ENCODE data around the gene IDUA. TPM values are rescaled to one million over a fixed set of nuclear protein-coding genes. Genes with fewer than 3 reads are reported as not detected.
"Not testable (repeated sequence)": the region's sequence is repeated elsewhere in the genome, so short reads cannot be mapped to it uniquely, and the experiment has no call there.

IDUA gene
- total RNA-seq, 4 donors from 2014 or later: 15.5 to 32.2 (median 16.9) TPM

- DNase-seq (ENCODE audit: low spot score) (no peak), ATAC-seq (ENCODE audit: low FRiP score) (no peak)
- no peak for TF ChIP-seq CTCF (IDR thresholded peaks at IDR 0.05)
Measured at GRCh38 chr4:1048773-1049590, 62.1 kb downstream of the IDUA start.

GRCh38 chr4:1049591-1049905, 62.7 kb downstream of the IDUA start:
- no peak for ATAC-seq (ENCODE audit: low FRiP score)
- TF ChIP-seq CTCF (IDR thresholded peaks at IDR 0.05): no peak
- no peak for DNase-seq (ENCODE audit: low spot score)

- TF ChIP-seq CTCF (IDR thresholded peaks at IDR 0.05): no peak
- DNase-seq (ENCODE audit: low spot score) (no peak), ATAC-seq (ENCODE audit: low FRiP score) (no peak)
Measured at GRCh38 chr4:1050486-1051213, 63.8 kb downstream of the IDUA start.

- ATAC-seq (ENCODE audit: low FRiP score) (no peak), DNase-seq (ENCODE audit: low spot score) (no peak)
- no peak for TF ChIP-seq CTCF (IDR thresholded peaks at IDR 0.05)
Measured at GRCh38 chr4:1051472-1051871, 64.6 kb downstream of the IDUA start.

- TF ChIP-seq CTCF (IDR thresholded peaks at IDR 0.05): no peak
- ATAC-seq (ENCODE audit: low FRiP score) (peak; percentile 23), DNase-seq (ENCODE audit: low spot score) (no peak)
Measured at GRCh38 chr4:1052231-1052671, 65.4 kb downstream of the IDUA start.

- ATAC-seq (ENCODE audit: low FRiP score) (no peak), DNase-seq (ENCODE audit: low spot score) (no peak)
- no peak for TF ChIP-seq CTCF (IDR thresholded peaks at IDR 0.05)
Measured at GRCh38 chr4:1053080-1053661, 66.3 kb downstream of the IDUA start.

GRCh38 chr4:1053891-1054290, 67.0 kb downstream of the IDUA start:
- DNase-seq (ENCODE audit: low spot score); ATAC-seq (ENCODE audit: low FRiP score): not testable (repeated sequence)

Other genes starting within 250 kb of the IDUA start
- 1 to 10 TPM in 3 of 4 donors, not detected in 1; 1.1 to 2.0 (median 1.9) TPM for gene CPLX1, start 160.9 kb upstream of the IDUA start, total RNA-seq
- 100 to 1,000 TPM in 2 of 4 donors, 10 to 100 TPM in 2; 62.3 to 126 (median 85.4) TPM for gene GAK, start 54.7 kb upstream of the IDUA start, total RNA-seq
- 10 to 100 TPM; 21.9 to 35.3 (median 23.1) TPM for gene TMEM175, start 54.6 kb upstream of the IDUA start, total RNA-seq
- 10 to 100 TPM in 1 of 4 donors, 1 to 10 TPM in 3; 4.8 to 10.2 (median 8.1) TPM for gene DGKQ, start 13.5 kb upstream of the IDUA start, total RNA-seq
- under 1 TPM in 2 of 4 donors, not detected in 2; 0.09 to 0.12 TPM for gene SLC26A1, start 6.4 kb downstream of the IDUA start, total RNA-seq
- 10 to 100 TPM; 25.1 to 91.7 (median 68.8) TPM for gene FGFRL1, start 24.6 kb downstream of the IDUA start, total RNA-seq
- 1 to 10 TPM; 3.4 to 9.3 (median 6.6) TPM for gene RNF212, start 126.5 kb downstream of the IDUA start, total RNA-seq
- gene SPON2, start 185.5 kb downstream of the IDUA start, total RNA-seq: 10 to 100 TPM; 14.2 to 99.5 (median 30.1) TPM